Gastrocnemius medialis (tissue), 4 donors: Measurements from ENCODE around the gene CDC25B. TPM values are rescaled to one million over a fixed set of nuclear protein-coding genes. Genes with fewer than 3 reads are reported as not detected.

Experiments used
- ATAC-seq, 2 donors: fragments of 150-250 bp; one replicate each; pipeline ENCODE4 v1.9.1; 2016
- DNase-seq, 2 donors: peaks; one replicate each; pipeline ENCODE4 v3.0.0-alpha.2; 2019
- H3K27ac ChIP-seq, 4 donors: fragments of 200-600 bp; sonication (generic); 1 replicate in 1 of 4; 2 replicates in 3 of 4; pipeline ENCODE4 v1.5.1; 2016 to 2018; ENCODE audit warnings: mild to moderate bottlenecking in 2 of 4, moderate library complexity in 1 of 4
- H3K27me3 ChIP-seq, 3 donors: fragments of 200-600 bp; sonication (generic) in 2 of 3; 1 replicate in 1 of 3; 2 replicates in 2 of 3; pipeline versions ENCODE4 v1.5.1 to v1.6.0; 2016 to 2019; ENCODE audit warnings: mild to moderate bottlenecking in 1 of 3, moderate library complexity in 1 of 3
- H3K36me3 ChIP-seq, 2 donors: fragments of 200-600 bp; sonication (generic) in 1 of 2; one replicate each; pipeline ENCODE4 v1.5.1; 2017 to 2018
- H3K4me1 ChIP-seq, 2 donors: fragments of 200-600 bp; sonication (generic) in 1 of 2; one replicate each; pipeline ENCODE4 v1.5.1; 2016 to 2017; ENCODE audit warnings: mild to moderate bottlenecking in 2 of 2
- H3K4me3 ChIP-seq, 4 donors: fragments of 200-600 bp; sonication (generic) in 3 of 4; 1 replicate in 1 of 4; 2 replicates in 3 of 4; pipeline ENCODE4 v1.5.1; 2016 to 2019; ENCODE audit warnings: mild to moderate bottlenecking in 2 of 4
- H3K9me3 ChIP-seq, 3 donors: fragments of 200-600 bp; sonication (generic) in 2 of 3; 1 replicate in 1 of 3; 2 replicates in 2 of 3; pipeline ENCODE4 v1.5.1; 2016 to 2019
- CTCF ChIP-seq, 5 experiments: fragments of 450-650 bp in 3 of 5; fragments of 200-600 bp in 2 of 5; sonication (generic) in 2 of 5; IDR thresholded peaks in 4 of 5; conservative IDR thresholded peaks in 1 of 5; 1 replicate in 4 of 5; 2 replicates in 1 of 5; pipeline ENCODE4 v1.5.1; 2016 to 2019; ENCODE audit warnings: antibody characterized with exemption in 5 of 5, mild to moderate bottlenecking in 3 of 5, moderate library complexity in 3 of 5
- POLR2A ChIP-seq, 2 donors: fragments of 450-650 bp; IDR thresholded peaks; one replicate each; pipeline ENCODE4 v1.6.1; 2017; ENCODE audit warnings: antibody characterized with exemption in 2 of 2, mild to moderate bottlenecking in 2 of 2, moderate library complexity in 2 of 2
- in situ Hi-C, 4 donors: fragments of 200-750 bp; cut with MboI; loops; one replicate each; pipeline versions ENCODE4 v1.15.0 to v1.8.0; 2017; ENCODE audit warnings: low sequenced_read_pairs in 4 of 4
- intact Hi-C: fragments of 100-400 bp; cut with DNase I; formaldehyde crosslinking; loops from one replicate; pipeline ENCODE4 v1.15.1; 2023; ENCODE audit warnings: low total_unique reads
- total RNA-seq, 4 donors: library from RNA; depleted of rRNA; stranded (reverse); fragments of >200 nt; gene quantifications; one replicate each; pipeline versions ENCODE4 v1.1.0 to v1.2.3, GENCODE V29; 2016

CDC25B gene
- total RNA-seq, 4 donors from 2014 or later, result 2.3 to 17.3 (median 10.1) TPM

- no peaks in the 10 kb centered on the region for H3K4me1 ChIP-seq
- TF ChIP-seq POLR2A (IDR thresholded peaks at IDR 0.05), result no peak
- TF ChIP-seq CTCF (IDR thresholded peaks at IDR 0.05 in 4 of 5, conservative IDR thresholded peaks at IDR 0.05 in 1 of 5), result no peak
- H3K27ac ChIP-seq, result no peak overlapping the region
- ATAC-seq (no peak), DNase-seq (no peak)
- intact Hi-C loops (no loop called here), in situ Hi-C loops (loop anchor here in 1 of 4 donors (25.0 kb wide), 1 partner anchor 331 kb away; no protein-coding TSS in a partner anchor)
- H3K9me3 ChIP-seq, result no peaks in the 10 kb centered on the region
- H3K27me3 ChIP-seq, result peaks cover 0 to 7% (median under 1%) of the 10 kb centered on the region in 3 donors
- no peak overlapping the region for H3K4me3 ChIP-seq
- H3K36me3 ChIP-seq, result no peaks in the 10 kb centered on the region
These were observed 40.2 kb upstream of the CDC25B start for GRCh38 chr20:3755814-3756480.

GRCh38 chr20:3757268-3757667 is 38.8 kb upstream of the CDC25B start:
- ATAC-seq (peak; percentile 16 to 51), DNase-seq (no peak)
- intact Hi-C loops, result no loop called here
- Histone ChIP-seq H3K4me1 (no peaks in the 10 kb centered on the region), H3K27me3 (no peaks in the 10 kb centered on the region), H3K36me3 (no peaks in the 10 kb centered on the region), H3K4me3 (no peak overlapping the region), H3K27ac (peak overlapping the region; percentile 37 to 65 (median 50)), H3K9me3 (no peaks in the 10 kb centered on the region)
- no peak for TF ChIP-seq CTCF (IDR thresholded peaks at IDR 0.05 in 4 of 5, conservative IDR thresholded peaks at IDR 0.05 in 1 of 5)
- in situ Hi-C loops, result loop anchor here in 1 of 4 donors (25.0 kb wide), 1 partner anchor 330 kb away; no protein-coding TSS in a partner anchor

- no peak for DNase-seq
These were observed 37.5 kb upstream of the CDC25B start for GRCh38 chr20:3758566-3758965.

GRCh38 chr20:3759316-3759823 is 36.7 kb upstream of the CDC25B start:
- Histone ChIP-seq H3K4me1 (no peaks in the 10 kb centered on the region), H3K9me3 (no peaks in the 10 kb centered on the region), H3K27ac (peak overlapping the region; percentile 33 to 65 (median 52)), H3K36me3 (no peaks in the 10 kb centered on the region), H3K27me3 (no peaks in the 10 kb centered on the region), H3K4me3 (no peak overlapping the region)
- no peak for DNase-seq
- intact Hi-C loops, result no loop called here
- no peak for ATAC-seq
- in situ Hi-C loops, result loop anchor here in 1 of 4 donors (25.0 kb wide), 1 partner anchor 328 kb away; no protein-coding TSS in a partner anchor
- TF ChIP-seq CTCF (IDR thresholded peaks at IDR 0.05 in 4 of 5, conservative IDR thresholded peaks at IDR 0.05 in 1 of 5) (no peak), POLR2A (IDR thresholded peaks at IDR 0.05) (no peak)

More at GRCh38 chr20:3758566-3758965, 37.5 kb upstream of the CDC25B start:
- in situ Hi-C loops (loop anchor here in 1 of 4 donors (25.0 kb wide), 1 partner anchor 329 kb away; no protein-coding TSS in a partner anchor), intact Hi-C loops (no loop called here)
- no peaks in the 10 kb centered on the region for H3K4me1 ChIP-seq
- ATAC-seq, result peak; percentile 17 to 23
- peak overlapping the region in 3 of 4 donors; percentile 48 to 65 (median 58) for H3K27ac ChIP-seq
- H3K27me3 ChIP-seq, result no peaks in the 10 kb centered on the region
- no peak for TF ChIP-seq CTCF (IDR thresholded peaks at IDR 0.05 in 4 of 5, conservative IDR thresholded peaks at IDR 0.05 in 1 of 5)
- TF ChIP-seq POLR2A (IDR thresholded peaks at IDR 0.05), result no peak
- H3K4me3 ChIP-seq, result no peak overlapping the region
- H3K9me3 ChIP-seq, result no peaks in the 10 kb centered on the region
- no peaks in the 10 kb centered on the region for H3K36me3 ChIP-seq
